ENCODE results near the gene WDPCP.
"Not testable (repeated sequence)": the region's sequence is repeated elsewhere in the genome, so short reads cannot be mapped to it uniquely, and the experiment has no call there.

WDPCP gene

GRCh38 chr2:63463142-63463541, 125.1 kb downstream of the WDPCP start:
- DNase-seq (ENCODE audit: low read depth), result no peak

GRCh38 chr2:63446658-63447057, 141.6 kb downstream of the WDPCP start:
- no peak for DNase-seq (ENCODE audit: low read depth)

- DNase-seq (ENCODE audit: low read depth), result no peak
Measured at GRCh38 chr2:63444565-63445288, 143.6 kb downstream of the WDPCP start.

DNA sequence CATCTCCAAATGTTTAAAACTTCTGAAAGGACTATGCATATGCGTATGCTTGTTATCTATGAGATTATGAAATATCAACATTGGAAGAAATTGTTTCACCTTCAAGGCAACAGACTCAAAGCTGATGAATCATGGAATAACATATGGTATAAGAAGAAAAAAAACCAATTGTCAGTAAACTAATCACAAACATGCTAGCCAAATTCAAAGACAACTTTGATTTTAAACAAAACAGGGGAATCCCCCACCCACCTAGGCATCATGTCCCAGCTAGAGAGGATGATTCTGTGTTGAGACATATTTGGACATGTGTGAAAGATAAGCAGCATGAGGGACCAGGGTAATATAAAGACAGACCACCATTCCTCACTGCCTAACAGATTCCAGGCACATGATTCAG, 147.7 kb downstream of the WDPCP start:
- DNase-seq (ENCODE audit: low read depth), result no peak

DNA sequence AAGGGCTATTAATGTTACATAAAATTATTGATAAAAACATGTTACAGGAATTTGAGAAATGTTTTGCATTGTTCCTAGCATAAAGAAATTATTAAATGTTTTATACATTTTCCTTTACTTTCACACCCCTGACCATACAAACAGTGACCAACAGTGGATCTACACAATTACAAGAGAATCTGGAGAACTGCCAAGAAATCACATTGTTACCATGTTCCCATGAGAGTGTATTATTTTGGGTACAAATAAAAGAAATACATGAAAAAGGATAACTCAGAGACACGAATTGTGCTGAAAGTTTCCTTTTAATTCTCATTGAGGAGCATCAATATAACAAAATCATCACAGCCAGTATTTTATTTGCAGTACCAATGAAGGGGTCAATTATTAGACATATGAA, 150.1 kb downstream of the WDPCP start:
- DNase-seq (ENCODE audit: low read depth), result no peak

DNA sequence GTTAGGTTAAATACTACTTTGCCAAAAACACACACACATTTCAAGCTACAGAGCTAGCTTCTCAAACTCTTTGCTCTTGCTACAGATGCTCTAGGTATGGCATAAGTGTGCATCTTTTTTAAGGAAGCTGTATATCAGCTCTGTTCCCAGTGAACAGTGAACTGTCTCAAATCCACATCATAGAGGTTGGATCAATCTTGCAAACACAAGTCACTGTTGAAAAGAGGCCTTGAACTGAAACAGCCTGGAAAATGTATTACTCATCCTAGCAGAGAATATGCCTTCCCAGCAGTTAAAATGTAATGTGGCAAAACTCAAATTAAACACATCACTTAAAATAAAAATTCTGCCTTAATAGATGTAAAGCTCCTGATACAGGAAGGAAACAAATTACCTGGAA, 151.8 kb downstream of the WDPCP start:
- DNase-seq (ENCODE audit: low read depth), result no peak

GRCh38 chr2:63435070-63435469, 153.2 kb downstream of the WDPCP start:
- no peak for DNase-seq (ENCODE audit: low read depth)

GRCh38 chr2:63434024-63435001, 154.0 kb downstream of the WDPCP start:
- DNase-seq (ENCODE audit: low read depth), result no peak

DNA sequence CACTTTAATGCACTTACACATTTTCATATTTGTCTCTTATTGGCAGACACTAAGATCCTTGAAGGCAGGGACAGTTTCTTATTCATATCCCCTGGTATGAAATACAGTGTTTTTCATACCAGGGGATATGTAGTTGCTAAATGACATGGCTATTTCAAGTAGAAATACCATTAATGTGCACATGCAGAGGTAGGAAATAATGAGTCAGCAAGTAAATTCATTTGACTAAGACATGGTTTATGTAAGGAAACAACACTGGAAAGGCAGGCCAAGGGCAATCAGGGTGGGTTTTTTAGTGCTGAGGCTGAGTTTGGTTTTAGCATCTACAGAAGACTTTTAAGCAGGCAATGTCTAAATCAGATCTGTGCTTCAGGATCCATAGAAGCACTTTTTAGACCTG, 155.9 kb downstream of the WDPCP start:
- no peak for DNase-seq (ENCODE audit: low read depth)

GRCh38 chr2:63425606-63426005, 162.7 kb downstream of the WDPCP start:
- DNase-seq (ENCODE audit: low read depth), result no peak

GRCh38 chr2:63425079-63425416, 163.2 kb downstream of the WDPCP start:
- DNase-seq (ENCODE audit: low read depth), result no peak

DNA sequence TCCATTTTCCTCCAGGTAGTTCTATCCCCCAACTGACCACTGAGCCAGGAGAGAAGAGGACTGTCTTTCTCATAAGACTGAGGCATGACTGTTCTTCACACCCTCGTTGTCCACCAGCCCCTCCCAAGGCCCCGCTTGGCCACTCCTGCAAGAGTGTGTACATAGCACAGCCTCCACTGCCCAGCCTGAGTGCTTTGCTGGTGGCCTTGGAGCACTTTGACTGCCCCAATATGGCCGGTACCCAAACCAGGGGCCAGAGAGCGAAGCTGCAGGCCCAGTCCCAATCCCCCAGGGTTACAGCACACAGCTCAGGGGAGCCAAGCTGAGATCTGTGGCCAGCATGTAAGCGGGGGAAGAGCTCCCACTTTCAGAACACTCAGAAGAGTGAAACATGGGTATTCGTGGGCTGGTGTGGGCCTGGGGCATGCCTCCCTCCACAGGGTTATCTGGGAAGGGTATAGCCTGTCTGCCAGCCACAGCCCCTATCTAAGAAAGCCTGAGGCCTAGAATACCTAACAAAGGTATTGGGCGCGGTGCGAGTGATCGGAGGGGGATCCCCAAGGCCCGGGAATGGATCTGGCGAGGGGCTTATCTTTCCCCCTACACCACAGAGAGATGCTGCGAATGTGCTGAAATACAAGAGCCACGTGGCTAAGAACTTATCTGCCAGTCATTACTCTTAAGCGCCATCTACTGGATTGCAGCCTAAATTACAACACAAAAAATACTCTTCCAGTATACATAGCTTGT, 163.8 kb downstream of the WDPCP start:
- DNase-seq (ENCODE audit: low read depth), result no peak

DNA sequence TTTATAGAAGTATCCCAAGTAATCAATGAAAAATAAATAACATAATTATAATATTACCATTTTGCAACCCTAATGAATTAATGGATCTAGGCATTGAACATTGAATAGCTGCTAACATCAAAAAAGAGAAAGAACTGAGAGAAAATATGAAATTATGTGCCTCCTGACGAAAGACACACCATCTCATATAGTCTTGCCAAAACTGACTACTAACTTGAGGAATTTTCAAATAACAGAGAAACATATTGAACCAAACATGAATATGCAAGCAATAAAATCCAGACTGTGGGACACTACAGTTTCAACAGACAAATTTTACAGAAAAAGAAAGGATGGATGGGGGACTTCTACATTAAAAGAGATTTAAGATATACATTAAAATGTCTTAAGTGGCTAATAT, 165.7 kb downstream of the WDPCP start:
- DNase-seq (ENCODE audit: low read depth), result no peak

DNA sequence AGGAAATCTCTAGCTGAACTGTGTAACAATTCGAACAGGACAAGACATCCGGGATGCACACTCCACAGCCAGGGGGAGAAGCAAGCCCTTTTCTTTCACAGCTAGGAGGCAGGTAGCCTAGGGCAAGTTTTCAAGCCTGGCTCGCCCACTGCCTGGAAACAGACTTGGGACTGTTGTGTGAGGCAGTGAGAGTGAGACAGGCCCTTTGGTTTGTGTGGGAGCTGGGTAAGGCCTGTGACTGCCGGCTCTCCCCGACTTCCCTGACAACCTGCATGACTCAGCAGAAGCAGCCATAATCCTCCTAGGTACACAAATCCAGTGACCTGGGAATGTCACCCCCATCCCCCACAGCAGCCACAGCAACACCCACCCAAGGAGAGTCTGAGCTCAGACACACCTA, 179.7 kb downstream of the WDPCP start:
- DNase-seq (ENCODE audit: low read depth), result no peak

GRCh38 chr2:63406641-63407040, 181.6 kb downstream of the WDPCP start:
- no peak for DNase-seq (ENCODE audit: low read depth)

DNA sequence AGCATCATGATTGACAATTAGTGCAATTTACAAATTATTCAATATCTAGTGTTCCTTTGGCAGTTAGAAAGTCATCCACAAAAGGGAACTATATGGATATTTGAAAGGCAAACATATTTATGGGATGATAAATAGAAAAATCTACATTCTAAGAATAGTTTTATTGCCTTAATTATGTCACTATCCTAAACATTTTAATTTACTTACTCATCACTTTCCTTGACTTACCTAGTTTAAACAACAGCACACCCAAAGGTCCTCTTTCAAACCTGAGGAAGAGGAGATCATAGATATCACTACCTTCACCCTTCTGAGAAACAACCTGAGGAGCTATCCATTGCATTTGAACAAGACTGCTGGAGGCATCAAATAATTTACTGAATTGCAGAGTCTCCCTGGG, 184.5 kb downstream of the WDPCP start:
- no peak for DNase-seq (ENCODE audit: low read depth)

DNA sequence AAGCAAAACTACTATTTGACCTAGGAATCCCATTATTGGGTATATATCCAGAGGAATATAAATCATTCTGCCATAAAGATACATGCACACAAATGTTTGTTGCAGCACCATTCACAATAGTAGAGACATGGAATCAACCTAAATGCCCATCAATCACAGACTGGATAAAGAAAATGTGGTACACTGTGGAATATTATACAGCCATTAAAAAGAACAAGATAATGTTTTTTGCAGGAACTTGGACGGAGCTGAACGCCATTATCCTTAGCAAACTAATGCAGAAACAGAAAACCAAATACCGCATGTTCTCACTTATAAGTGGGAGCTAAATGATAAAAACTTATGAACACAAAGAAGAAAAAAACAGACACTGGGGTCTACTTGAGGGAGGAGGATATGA, 185.4 kb downstream of the WDPCP start:
- DNase-seq (ENCODE audit: low read depth), result not testable (repeated sequence)

DNA sequence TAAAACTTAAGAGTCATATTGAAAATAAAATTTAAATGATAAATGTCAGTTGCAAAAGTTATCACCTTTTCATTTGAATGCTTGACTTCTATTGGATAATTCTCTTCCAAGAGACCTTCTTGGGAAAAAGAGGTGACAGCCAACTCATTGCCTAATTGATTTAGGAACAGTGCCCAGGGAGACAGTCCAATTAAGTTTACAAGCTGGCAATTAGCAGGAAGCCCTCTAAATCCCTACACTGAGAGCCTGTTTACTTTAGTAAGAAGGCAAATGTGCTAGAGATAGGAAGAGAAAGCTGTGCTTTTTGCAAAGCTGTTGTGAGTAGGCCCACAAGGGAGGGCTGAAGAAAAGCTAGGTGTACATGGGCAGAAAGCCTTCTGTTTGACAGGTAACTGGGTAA, 189.1 kb downstream of the WDPCP start:
- no peak for DNase-seq (ENCODE audit: low read depth)

DNA sequence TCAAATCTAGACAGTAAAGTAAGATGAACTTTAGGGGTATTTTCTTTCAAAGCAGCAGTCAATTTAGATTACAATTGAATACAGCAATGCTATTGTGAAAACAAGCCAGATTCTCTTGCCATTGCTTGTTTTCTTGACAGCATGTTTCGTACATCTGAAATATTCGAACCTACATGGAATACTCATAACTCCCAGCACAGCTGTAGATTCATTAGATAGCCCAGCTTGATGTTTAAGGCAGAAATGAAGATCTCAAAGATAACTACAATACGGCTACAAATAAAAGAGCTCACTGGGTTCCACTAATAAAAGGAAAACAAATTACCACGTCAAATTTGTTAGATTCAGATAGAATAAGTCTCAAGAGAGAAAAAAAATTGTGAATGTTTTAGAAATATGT, 208.8 kb downstream of the WDPCP start:
- no peak for DNase-seq (ENCODE audit: low read depth)

GRCh38 chr2:63378589-63378988, 209.7 kb downstream of the WDPCP start:
- DNase-seq (ENCODE audit: low read depth), result no peak

GRCh38 chr2:63374341-63374740, 213.9 kb downstream of the WDPCP start:
- DNase-seq (ENCODE audit: low read depth), result no peak

- DNase-seq (ENCODE audit: low read depth), result no peak
Measured at GRCh38 chr2:63372549-63372948, 215.7 kb downstream of the WDPCP start.

- DNase-seq (ENCODE audit: low read depth), result no peak
Measured at GRCh38 chr2:63369146-63369545, 219.1 kb downstream of the WDPCP start.
